IPS DF 6.9 (cell line): ENCODE measurements around the gene SLC49A3.
"Not testable (repeated sequence)": the region's sequence is repeated elsewhere in the genome, so short reads cannot be mapped to it uniquely, and the experiment has no call there.

ENCODE experiments used
- DNase-seq: peaks from one replicate; pipeline ENCODE4 v3.0.0-alpha.2; 2013; ENCODE audit warnings: low read depth, low spot score
- H3K27ac ChIP-seq: one replicate; pipeline ENCODE4 v1.5.1; 2013; ENCODE audit warnings: low read length, control low read depth
- H3K27me3 ChIP-seq: 2 replicates; pipeline ENCODE4 v1.6.1; 2013; ENCODE audit warnings: mild to moderate bottlenecking, low read length; ENCODE audit not compliant: control insufficient read depth, insufficient read depth
- H3K36me3 ChIP-seq: 2 replicates; pipeline ENCODE4 v1.6.1; 2013; ENCODE audit warnings: low read length; ENCODE audit not compliant: control insufficient read depth, insufficient read depth
- H3K4me1 ChIP-seq: 2 replicates; pipeline ENCODE4 v1.6.1; 2013; ENCODE audit warnings: low read length; ENCODE audit not compliant: control insufficient read depth, insufficient read depth
- H3K4me3 ChIP-seq: 2 replicates; pipeline ENCODE4 v1.5.1; 2013; ENCODE audit warnings: mild to moderate bottlenecking, low read length
- H3K9me3 ChIP-seq: 2 replicates; pipeline ENCODE4 v1.6.1; 2013; ENCODE audit warnings: low read length, inconsistent platforms; ENCODE audit not compliant: control insufficient read depth, insufficient read depth
- WGBS: extraction: QIAGEN DNeasy Blood & Tissue Kit; methylation state at CpG from one replicate; pipeline ENCODE4 v1.1.7; 2013; ENCODE audit warnings: mixed read lengths, missing lambda C conversion rate; ENCODE audit not compliant: insufficient read length, insufficient coverage; 5-methylcytosine and 5-hydroxymethylcytosine counted together

Gene SLC49A3

DNA sequence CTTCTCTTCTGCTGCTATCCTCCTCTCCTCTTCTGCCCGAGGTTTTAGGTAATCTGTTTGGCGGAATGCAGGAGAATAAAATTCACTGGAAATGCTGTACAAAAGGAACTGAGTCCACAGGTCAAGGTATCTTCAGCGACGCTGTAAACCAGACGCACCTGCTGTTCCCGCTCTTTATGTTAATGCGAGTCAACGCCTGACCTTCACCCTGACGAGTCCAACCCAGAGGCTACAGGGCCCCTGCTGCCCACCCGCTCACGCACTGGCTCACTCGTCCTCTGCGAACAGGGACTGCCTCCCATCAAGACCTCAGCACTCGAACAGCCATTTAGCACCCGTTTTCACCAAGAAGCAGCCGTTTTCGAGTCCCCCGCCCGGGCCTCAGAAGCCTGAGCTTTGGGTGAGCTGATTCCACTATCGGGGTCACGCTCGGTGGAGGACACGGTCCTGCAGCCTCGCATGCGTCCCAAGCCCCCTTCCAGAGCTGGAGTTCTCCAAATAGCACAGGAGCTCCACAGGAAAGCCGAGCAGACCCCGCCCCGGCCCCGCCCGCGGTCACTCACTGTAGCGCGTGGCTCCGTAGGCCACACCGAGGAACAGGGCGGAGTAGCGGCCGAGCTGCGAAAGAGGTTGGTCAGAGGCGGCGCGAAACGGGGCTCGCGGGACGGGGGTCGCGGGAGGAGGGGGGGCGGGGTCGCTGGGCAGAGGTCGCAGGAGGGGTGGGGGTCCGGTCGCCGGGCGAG is 15.4 kb downstream of the SLC49A3 start:
- WGBS = no CpG with 5 or more reads among the region's 55 CpGs
- peaks cover 4% of the 10 kb centered on the region; the same call in 1 of the 2 replicates for H3K4me1 ChIP-seq
- H3K4me3 ChIP-seq = peak overlapping the region; percentile 63
- H3K9me3 ChIP-seq = no peaks in the 10 kb centered on the region
- no peaks in the 10 kb centered on the region for H3K27me3 ChIP-seq
- no peak overlapping the region for H3K27ac ChIP-seq
- peaks cover 7% of the 10 kb centered on the region for H3K36me3 ChIP-seq
- DNase-seq = no peak

DNA sequence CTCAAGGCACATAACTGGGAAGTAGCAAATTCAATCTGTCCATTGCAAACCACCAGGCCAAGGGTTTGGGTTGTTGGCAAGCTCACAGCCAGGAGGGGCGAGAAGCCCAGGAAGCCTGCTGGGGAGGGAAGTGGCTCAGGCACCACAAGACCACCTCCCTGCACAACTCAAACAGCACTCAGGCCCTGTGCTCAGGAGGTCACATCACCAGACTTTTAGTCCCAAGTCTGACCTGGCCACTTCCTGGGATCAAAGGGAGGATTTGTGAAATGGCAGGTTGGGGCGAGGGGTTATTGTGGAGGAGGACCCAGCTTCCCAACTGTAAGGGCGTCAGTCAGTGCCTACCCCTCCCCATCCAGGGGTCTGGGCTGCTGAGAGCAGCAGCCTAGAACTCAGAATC is 17.2 kb downstream of the SLC49A3 start:
- peaks cover 2% of the 10 kb centered on the region; the same call in 1 of the 2 replicates for H3K4me1 ChIP-seq
- no peaks in the 10 kb centered on the region for H3K9me3 ChIP-seq
- WGBS = no CpG with 5 or more reads among the region's 3 CpGs
- no peak overlapping the region for H3K4me3 ChIP-seq
- no peak for DNase-seq
- peaks cover 7% of the 10 kb centered on the region for H3K36me3 ChIP-seq
- no peaks in the 10 kb centered on the region for H3K27me3 ChIP-seq
- no peak overlapping the region for H3K27ac ChIP-seq

DNA sequence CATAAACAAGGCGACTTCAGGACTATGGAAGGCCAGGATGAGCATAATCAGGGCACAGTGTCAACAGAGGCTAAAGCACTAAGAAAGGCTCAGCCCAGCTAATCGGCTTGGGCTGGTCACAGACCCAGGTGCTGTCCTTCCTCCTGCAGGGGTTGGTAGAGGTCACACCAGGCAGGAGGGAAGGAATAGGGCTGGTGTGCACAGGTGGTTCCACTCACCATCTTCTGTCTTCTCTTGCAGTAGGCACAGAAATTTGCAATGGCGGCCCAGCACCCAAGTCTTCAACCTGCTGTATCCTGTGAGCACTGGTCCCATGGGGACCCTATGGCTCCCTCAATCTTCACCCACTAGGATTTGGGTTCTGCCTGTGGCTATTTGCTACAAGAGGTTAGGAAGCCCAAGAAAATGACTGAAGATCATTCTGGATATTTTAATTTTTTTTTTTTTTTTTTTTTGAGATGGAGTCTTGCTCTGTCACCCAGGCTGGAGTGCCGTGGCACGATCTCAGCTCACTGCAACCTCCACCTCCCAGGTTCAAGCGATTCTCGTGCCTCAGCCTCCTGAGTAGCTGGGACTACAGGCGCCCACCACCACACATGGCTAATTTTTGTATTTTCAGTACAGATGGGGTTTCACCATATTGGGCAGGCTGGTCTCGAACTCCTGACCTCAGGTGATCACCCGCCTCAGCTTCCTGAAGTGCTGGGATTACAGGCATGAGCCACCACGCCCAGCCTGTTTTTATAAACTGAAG is 19.0 kb downstream of the SLC49A3 start:
- not testable (repeated sequence) for H3K4me3 ChIP-seq, H3K27me3 ChIP-seq, H3K9me3 ChIP-seq, H3K36me3 ChIP-seq, DNase-seq, H3K4me1 ChIP-seq, H3K27ac ChIP-seq
- no CpG with 5 or more reads among the region's 11 CpGs for WGBS

DNA sequence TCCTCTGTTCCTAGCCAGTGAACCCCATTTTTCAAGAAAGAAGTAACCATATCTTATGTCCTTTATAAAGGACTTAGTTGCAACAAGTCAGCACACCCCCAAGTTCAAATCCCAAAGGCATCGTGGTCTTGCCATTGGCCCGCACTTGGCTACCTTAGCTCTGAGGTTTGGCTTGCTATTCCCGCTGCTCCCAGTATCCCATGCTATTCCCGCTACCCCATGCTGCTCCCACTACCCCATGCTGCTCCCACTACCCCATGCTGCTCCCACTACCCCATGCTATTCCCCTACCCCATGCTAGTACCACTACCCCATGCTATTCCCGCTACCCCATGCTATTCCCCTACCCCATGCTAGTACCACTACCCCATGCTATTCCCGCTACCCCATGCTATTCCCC is 20.7 kb downstream of the SLC49A3 start:
- no CpG with 5 or more reads among the region's 6 CpGs for WGBS
- H3K27me3 ChIP-seq, DNase-seq, H3K36me3 ChIP-seq, H3K4me3 ChIP-seq, H3K4me1 ChIP-seq, H3K9me3 ChIP-seq, H3K27ac ChIP-seq: not testable (repeated sequence)

DNA sequence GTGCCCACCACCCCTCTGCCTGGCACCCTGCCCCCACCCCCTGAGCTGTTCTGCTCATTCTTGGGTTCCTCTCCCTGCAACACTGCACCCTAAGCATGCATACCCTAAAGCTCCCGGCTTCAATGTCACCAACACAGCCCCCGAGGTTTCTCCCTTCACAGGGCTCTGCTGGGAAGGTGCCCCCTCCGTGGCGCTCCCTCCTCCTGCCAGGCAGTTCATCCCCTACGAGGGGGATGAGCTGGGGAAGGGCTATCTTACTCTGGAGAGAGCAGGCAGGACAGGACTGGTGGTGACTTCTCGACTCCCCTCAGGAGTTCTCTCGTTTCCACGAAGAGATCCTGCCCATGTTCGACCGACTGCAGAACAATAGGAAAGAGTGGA is 21.4 kb downstream of the SLC49A3 start:
- Histone ChIP-seq H3K36me3 (peaks cover 7% of the 10 kb centered on the region; the same call in 1 of the 2 replicates), H3K4me1 (no peaks in the 10 kb centered on the region; the same call in 1 of the 2 replicates), H3K27me3 (no peaks in the 10 kb centered on the region), H3K4me3 (no peak overlapping the region), H3K9me3 (no peaks in the 10 kb centered on the region), H3K27ac (no peak overlapping the region)
- DNase-seq = no peak
- no CpG with 5 or more reads among the region's 10 CpGs for WGBS

DNA sequence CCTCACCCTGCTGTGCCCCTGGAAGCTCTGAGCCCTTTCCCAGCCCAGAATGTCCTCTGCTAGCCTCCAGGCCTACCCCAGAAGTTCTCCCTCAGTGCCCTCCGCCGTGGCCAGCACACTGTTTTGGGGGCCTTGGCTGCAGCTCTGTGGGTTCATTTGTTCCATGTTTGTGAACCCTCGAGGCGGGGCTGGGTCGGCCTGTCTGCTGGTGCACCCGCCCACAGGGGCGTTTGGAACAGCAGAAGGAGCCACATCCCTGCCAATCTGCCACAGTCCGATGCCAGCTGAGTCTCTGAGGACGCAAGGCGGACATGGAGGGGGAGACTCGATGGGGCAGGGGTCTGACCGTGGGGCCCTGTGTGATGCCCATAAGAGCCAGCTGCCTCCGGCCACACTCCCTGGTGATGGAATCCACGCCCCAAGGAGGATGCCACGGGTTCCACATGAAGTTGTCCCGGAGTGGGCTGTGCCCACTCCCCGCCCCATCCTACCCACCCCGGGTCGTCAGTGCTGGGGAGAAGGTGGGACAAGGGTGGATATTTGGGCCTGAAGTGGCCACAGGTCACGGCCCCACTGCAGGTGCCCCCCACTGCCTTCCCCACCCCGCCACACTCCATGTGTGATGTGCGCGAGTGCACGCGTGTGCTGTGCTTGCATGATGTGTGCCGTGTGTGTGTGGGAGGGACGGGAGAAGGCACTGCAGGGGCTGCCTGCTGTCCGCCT is 22.0 kb downstream of the SLC49A3 start:
- H3K4me3 ChIP-seq = no peak overlapping the region
- H3K27me3 ChIP-seq = no peaks in the 10 kb centered on the region
- peaks cover 4% of the 10 kb centered on the region; the same call in 1 of the 2 replicates for H3K36me3 ChIP-seq
- no peaks in the 10 kb centered on the region for H3K9me3 ChIP-seq
- DNase-seq = no peak
- WGBS = no CpG with 5 or more reads among the region's 28 CpGs
- H3K4me1 ChIP-seq = no peaks in the 10 kb centered on the region; the same call in 1 of the 2 replicates
- H3K27ac ChIP-seq = no peak overlapping the region

DNA sequence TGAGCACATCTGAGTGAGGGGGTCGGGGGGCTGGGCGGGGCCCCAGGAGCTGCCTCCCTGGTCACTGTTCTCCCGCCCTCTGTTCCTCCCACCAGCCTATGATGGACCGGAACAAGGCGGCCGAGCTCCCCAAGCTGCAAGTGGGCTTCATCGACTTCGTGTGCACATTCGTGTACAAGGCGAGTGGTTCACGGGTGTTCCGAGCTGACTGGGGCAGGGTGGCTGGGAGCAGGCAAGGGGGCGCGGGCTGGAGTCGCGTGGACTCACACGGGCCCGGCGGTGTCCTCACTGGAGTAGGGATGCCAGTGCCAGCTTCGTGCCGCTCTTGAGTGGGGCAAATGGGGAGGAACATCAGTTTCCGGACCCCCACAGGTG is 22.5 kb downstream of the SLC49A3 start:
- no peaks in the 10 kb centered on the region for H3K9me3 ChIP-seq
- H3K27ac ChIP-seq = no peak overlapping the region
- no peaks in the 10 kb centered on the region; the same call in 1 of the 2 replicates for H3K4me1 ChIP-seq
- no peaks in the 10 kb centered on the region for H3K27me3 ChIP-seq
- no CpG with 5 or more reads among the region's 22 CpGs for WGBS
- no peak overlapping the region for H3K4me3 ChIP-seq
- DNase-seq = no peak
- no peaks in the 10 kb centered on the region for H3K36me3 ChIP-seq

DNA sequence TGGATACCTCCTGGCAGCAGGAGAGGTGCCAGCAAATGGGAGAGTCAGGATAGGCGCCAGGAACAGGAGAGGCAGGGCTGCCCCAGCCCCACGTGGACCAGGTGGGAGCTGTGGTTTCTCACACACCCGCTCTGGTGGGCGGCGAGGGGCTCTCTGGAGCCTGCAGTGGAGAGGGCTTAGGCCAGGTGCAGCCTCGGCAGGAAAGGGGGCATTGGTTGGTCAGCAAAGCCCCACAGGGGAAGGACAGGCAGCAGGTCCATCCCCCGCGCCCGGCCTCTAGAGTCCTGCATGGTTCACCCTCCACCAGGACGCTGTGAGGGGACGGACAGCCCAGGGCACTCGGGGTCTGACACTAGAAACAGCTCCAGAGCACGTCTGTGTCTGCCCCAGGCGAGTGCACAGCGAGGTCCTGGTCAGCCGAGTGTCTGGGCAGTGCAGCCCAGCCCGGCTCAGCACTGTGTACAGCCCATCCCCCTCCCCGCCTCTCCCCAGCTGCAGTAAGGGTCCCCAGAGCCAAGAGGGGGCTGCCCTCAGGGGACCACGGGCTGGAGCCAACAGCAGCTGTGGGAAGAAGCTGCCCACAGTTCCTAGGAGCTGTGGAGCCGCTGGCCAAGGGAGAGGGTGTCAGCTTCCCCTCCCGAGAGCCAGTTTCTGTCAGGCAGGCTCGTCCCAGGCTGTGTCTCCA is 23.1 kb downstream of the SLC49A3 start:
- no peaks in the 10 kb centered on the region for H3K36me3 ChIP-seq
- no peak overlapping the region for H3K4me3 ChIP-seq
- WGBS = no CpG with 5 or more reads among the region's 22 CpGs
- no peak overlapping the region for H3K27ac ChIP-seq
- no peaks in the 10 kb centered on the region; the same call in 1 of the 2 replicates for H3K4me1 ChIP-seq
- no peaks in the 10 kb centered on the region for H3K27me3 ChIP-seq
- H3K9me3 ChIP-seq = no peaks in the 10 kb centered on the region
- no peak for DNase-seq

DNA sequence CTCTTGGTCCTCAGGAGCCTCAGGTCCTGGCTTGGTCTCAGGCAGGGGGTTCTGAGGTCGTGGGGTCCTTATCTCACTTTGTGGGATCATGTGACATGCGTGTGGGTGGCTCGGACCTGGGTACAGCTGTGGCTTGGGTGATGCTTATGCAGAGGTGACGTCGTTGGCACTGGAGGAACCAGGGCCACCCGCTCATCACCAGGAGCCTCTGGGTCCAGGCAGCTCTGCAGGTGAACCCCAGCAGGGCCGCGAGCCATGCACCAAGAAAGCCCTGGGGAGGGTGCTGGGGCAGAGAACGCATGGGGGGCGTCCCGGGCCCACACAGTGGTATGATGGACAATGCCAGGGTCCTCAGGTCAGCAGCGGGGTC is 23.6 kb downstream of the SLC49A3 start:
- Histone ChIP-seq H3K27ac (no peak overlapping the region), H3K4me1 (no peaks in the 10 kb centered on the region; the same call in 1 of the 2 replicates), H3K36me3 (no peaks in the 10 kb centered on the region), H3K27me3 (no peaks in the 10 kb centered on the region), H3K4me3 (no peak overlapping the region), H3K9me3 (no peaks in the 10 kb centered on the region)
- DNase-seq = no peak
- no CpG with 5 or more reads among the region's 12 CpGs for WGBS

DNA sequence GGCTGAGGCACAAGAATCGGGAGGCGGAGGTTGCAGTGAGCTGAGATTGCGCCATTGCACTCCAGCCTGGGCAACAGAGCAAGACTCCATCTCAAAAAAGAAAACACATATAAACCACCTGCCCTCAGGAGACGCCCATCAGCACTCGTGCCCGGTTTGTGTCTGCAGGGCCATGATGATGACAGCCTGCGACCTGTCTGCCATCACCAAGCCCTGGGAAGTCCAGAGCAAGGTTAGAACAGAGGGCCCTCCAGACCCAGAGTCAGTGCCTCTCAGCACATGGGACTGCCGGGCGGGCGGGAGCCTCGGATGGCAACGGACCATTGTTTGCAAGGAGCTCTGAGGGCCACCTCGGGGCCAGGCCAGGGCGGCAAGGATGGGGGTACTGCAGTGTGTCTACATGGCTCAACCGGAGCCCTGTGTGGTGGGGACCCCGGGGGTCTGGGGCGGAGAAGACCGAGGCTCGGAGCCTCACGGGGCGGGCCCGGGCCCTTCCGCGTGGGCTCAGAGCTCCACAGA is 24.2 kb downstream of the SLC49A3 start:
- Histone ChIP-seq H3K4me3 (no peak overlapping the region), H3K27ac (no peak overlapping the region), H3K27me3 (no peaks in the 10 kb centered on the region), H3K4me1 (no peaks in the 10 kb centered on the region; the same call in 1 of the 2 replicates), H3K36me3 (no peaks in the 10 kb centered on the region), H3K9me3 (no peaks in the 10 kb centered on the region)
- DNase-seq = no peak
- no CpG with 5 or more reads among the region's 24 CpGs for WGBS
